GM12878 (cell line): ENCODE results near the gene RCCD1.

Experiments
- SIX5 ChIP-seq: IDR thresholded peaks from 2 replicates; pipeline ENCODE4 v1.6.1; 2011; ENCODE audit warnings: mild to moderate bottlenecking, low read depth, low read length, moderate library complexity; ENCODE audit not compliant: severe bottlenecking
- SPI1 ChIP-seq: IDR thresholded peaks from 2 replicates; pipeline ENCODE4 v1.6.1; 2011; ENCODE audit warnings: low read depth, mild to moderate bottlenecking, low read length, moderate library complexity, borderline replicate concordance; ENCODE audit not compliant: insufficient read depth
- TF ChIP-seq, protein P1 (sequence below), 3 experiments: IDR thresholded peaks in 2 of 3; conservative IDR thresholded peaks in 1 of 3; 2 replicates each; pipeline ENCODE4 v1.5.1; 2011; ENCODE audit warnings: low read depth in 3 of 3, low read length in 3 of 3, mild to moderate bottlenecking in 3 of 3, control low read depth in 2 of 3, moderate library complexity in 2 of 3, inconsistent platforms in 1 of 3, mixed read lengths in 1 of 3; ENCODE audit not compliant: control insufficient read depth in 2 of 3, insufficient read depth in 1 of 3; ENCODE audit errors: extremely low read depth in 1 of 3

DNA sequence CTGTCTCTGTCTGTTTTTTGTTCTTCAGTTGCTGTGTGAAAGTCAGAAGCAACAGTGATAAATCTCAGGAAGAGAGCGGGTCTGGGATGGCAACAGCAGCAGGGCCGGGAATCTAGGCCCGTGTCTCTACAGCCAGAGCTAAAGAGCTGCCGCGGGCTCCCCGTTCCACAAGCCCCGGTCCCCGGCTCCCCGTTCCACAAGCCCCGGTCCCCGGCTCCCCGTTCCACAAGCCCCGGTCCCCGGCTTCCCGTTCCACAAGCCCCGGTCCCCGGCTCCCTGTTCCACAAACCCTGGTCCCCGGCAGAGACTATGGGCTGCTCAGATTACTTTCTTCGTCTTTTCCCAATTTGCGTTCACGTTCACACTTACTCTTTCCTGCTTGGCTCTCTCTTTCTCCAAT lies 19.5 kb downstream of the RCCD1 start:
- TF ChIP-seq, protein P1, sequence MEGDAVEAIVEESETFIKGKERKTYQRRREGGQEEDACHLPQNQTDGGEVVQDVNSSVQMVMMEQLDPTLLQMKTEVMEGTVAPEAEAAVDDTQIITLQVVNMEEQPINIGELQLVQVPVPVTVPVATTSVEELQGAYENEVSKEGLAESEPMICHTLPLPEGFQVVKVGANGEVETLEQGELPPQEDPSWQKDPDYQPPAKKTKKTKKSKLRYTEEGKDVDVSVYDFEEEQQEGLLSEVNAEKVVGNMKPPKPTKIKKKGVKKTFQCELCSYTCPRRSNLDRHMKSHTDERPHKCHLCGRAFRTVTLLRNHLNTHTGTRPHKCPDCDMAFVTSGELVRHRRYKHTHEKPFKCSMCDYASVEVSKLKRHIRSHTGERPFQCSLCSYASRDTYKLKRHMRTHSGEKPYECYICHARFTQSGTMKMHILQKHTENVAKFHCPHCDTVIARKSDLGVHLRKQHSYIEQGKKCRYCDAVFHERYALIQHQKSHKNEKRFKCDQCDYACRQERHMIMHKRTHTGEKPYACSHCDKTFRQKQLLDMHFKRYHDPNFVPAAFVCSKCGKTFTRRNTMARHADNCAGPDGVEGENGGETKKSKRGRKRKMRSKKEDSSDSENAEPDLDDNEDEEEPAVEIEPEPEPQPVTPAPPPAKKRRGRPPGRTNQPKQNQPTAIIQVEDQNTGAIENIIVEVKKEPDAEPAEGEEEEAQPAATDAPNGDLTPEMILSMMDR (IDR thresholded peaks at IDR 0.05 in 2 of 3, conservative IDR thresholded peaks at IDR 0.05 in 1 of 3; ENCODE audit: control insufficient read depth in 2 of 3, extremely low read depth in 1 of 3, insufficient read depth in 1 of 3, low read depth in 3 of 3, low read length in 3 of 3) = no peak
- TF ChIP-seq SIX5 (no peak), SPI1 (no peak)
